SK-N-SH treated with all-trans-retinoic acid at 6 μM for 48 hours (cell line): Measurements from ENCODE around the gene PIBF1.

ENCODE experiments used
- PATZ1 ChIP-seq: fragments of 250-450 bp; sonication (Bioruptor Pico); IDR thresholded peaks from 2 replicates; pipeline ENCODE4 v1.8.0; 2020; ENCODE audit warnings: mild to moderate bottlenecking, moderate library complexity, borderline replicate concordance
- POU6F1 ChIP-seq: fragments of 250-450 bp; sonication (Bioruptor Pico); IDR thresholded peaks from 2 replicates; pipeline ENCODE4 v1.8.0; 2021; ENCODE audit warnings: low read depth, mild to moderate bottlenecking, moderate library complexity, borderline replicate concordance
- RARB ChIP-seq: fragments of 250-450 bp; sonication (Bioruptor Pico); IDR thresholded peaks from 2 replicates; pipeline ENCODE4 v1.8.0; 2021; ENCODE audit warnings: mild to moderate bottlenecking, moderate library complexity
- TOX ChIP-seq: fragments of 250-450 bp; sonication (Bioruptor Pico); IDR thresholded peaks from 2 replicates; pipeline ENCODE4 v1.8.0; 2021; ENCODE audit warnings: mild to moderate bottlenecking, moderate library complexity, borderline replicate concordance
- TSHZ2 ChIP-seq: fragments of 250-450 bp; sonication (Bioruptor Pico); IDR thresholded peaks from 2 replicates; pipeline ENCODE4 v1.5.0; 2020; ENCODE audit warnings: mild to moderate bottlenecking, moderate library complexity
- ZFP3 ChIP-seq: fragments of 250-450 bp; sonication (Bioruptor Pico); IDR thresholded peaks from 2 replicates; pipeline ENCODE4 v1.5.0; 2020; ENCODE audit warnings: mild to moderate bottlenecking, moderate library complexity
- ZNF8 ChIP-seq: fragments of 450-650 bp; formaldehyde crosslinking; IDR thresholded peaks from 2 replicates; pipeline ENCODE4 v1.5.0; 2020; ENCODE audit warnings: mild to moderate bottlenecking, moderate library complexity

- no peak for TF ChIP-seq PATZ1 (CRISPR knock-in tag)
- no peak for TF ChIP-seq TOX (CRISPR knock-in tag)
- no peak for TF ChIP-seq ZFP3 (CRISPR knock-in tag)
- no peak for TF ChIP-seq ZNF8 (CRISPR knock-in tag)
- TF ChIP-seq RARB (CRISPR knock-in tag) = no peak
- TF ChIP-seq TSHZ2 = no peak
- TF ChIP-seq POU6F1 (CRISPR knock-in tag) = no peak
These were observed 784 bp downstream of the PIBF1 start for GRCh38 chr13:72782717-72783116.
